Right lobe of liver (tissue), 6 donors: ENCODE results near the gene PATZ1. TPM values are rescaled to one million over a fixed set of nuclear protein-coding genes. Genes with fewer than 3 reads are reported as not detected.
A peak's percentile ranks its signal among the peaks of the same experiment; 100 is the strongest.

Source experiments
- ATAC-seq, 4 donors: fragments of 200-7000 bp; cut with Tn5 transposase; one replicate each; pipeline ENCODE4 v1.9.1; 2020; ENCODE audit warnings: mild to moderate bottlenecking in 4 of 4, moderate library complexity in 4 of 4
- DNase-seq, 3 donors: peaks; one replicate each; pipeline ENCODE4 v3.0.0-alpha.2; 2020
- H3K27ac ChIP-seq, 3 donors: fragments of 200-600 bp; one replicate each; pipeline ENCODE4 v1.8.0; 2022
- H3K27me3 ChIP-seq, 2 donors: fragments of 200-600 bp; one replicate each; pipeline ENCODE4 v1.8.0; 2022
- H3K36me3 ChIP-seq, 4 donors: fragments of 200-600 bp; sonication (generic) in 1 of 4; one replicate each; pipeline versions ENCODE4 v1.5.1 to v1.8.0; 2017 to 2022; ENCODE audit warnings: control low read depth in 1 of 4
- H3K4me1 ChIP-seq, 4 donors: fragments of 200-600 bp; sonication (generic) in 1 of 4; one replicate each; pipeline versions ENCODE4 v1.5.1 to v1.8.0; 2017 to 2022; ENCODE audit warnings: control low read depth in 1 of 4
- H3K4me3 ChIP-seq, 3 donors: fragments of 200-600 bp; one replicate each; pipeline ENCODE4 v1.8.0; 2022
- H3K9me3 ChIP-seq, 4 donors: fragments of 200-600 bp; sonication (generic) in 1 of 4; one replicate each; pipeline versions ENCODE4 v1.5.1 to v1.8.0; 2017 to 2022; ENCODE audit warnings: control low read depth in 1 of 4
- POLR2A ChIP-seq: fragments of 450-650 bp; IDR thresholded peaks from one replicate; pipeline ENCODE4 v1.6.1; 2017; ENCODE audit warnings: antibody characterized with exemption, mild to moderate bottlenecking
- WGBS: methylation state at CpG from one replicate; pipeline ENCODE4 v1.1.6; 2018; ENCODE audit warnings: low coverage, low lambda C conversion rate; ENCODE audit not compliant: insufficient coverage; ENCODE audit errors: missing lambda C conversion rate; 5-methylcytosine and 5-hydroxymethylcytosine counted together
- intact Hi-C, 2 donors: fragments of 100-400 bp; cut with DNase I; formaldehyde crosslinking; loops; one replicate each; pipeline versions ENCODE4 v1.11.2 to v1.14.1; 2022
- total RNA-seq, 6 experiments: library from RNA; depleted of rRNA in 2 of 6; stranded (reverse); fragments of >200 nt in 2 of 6; fragmentation: NEBNext Ultra II Directional in 3 of 6; extraction: Animal tissue kit (Norgen Biotek cat#: 25700) in 3 of 6; gene quantifications; one replicate each; pipeline versions ENCODE4 v1.1.0 to v1.2.4, GENCODE V29; 2016 to 2023
- TF ChIP-seq, protein P1 (sequence below), 4 donors: fragments of 200-600 bp in 3 of 4; fragments of 450-650 bp in 1 of 4; IDR thresholded peaks; one replicate each; pipeline versions ENCODE4 v1.5.1 to v1.8.0; 2016 to 2022; ENCODE audit warnings: antibody characterized with exemption in 4 of 4, mild to moderate bottlenecking in 2 of 4
- donor health status: DM: no; HTN: yes; CAD: no.
- donor health status: DM: no; HTN: no; CAD: no.
- donor health status: DM: no; HTN: no; CAD: no.
- donor health status: DM: no; HTN: yes; CAD: no.
- donor health status: DM: no; HTN: yes; CAD: no.

PATZ1 gene
- total RNA-seq, 6 experiments from 2014 or later = 7.4 to 18.8 (median 11.5) TPM

- TF ChIP-seq, protein P1, sequence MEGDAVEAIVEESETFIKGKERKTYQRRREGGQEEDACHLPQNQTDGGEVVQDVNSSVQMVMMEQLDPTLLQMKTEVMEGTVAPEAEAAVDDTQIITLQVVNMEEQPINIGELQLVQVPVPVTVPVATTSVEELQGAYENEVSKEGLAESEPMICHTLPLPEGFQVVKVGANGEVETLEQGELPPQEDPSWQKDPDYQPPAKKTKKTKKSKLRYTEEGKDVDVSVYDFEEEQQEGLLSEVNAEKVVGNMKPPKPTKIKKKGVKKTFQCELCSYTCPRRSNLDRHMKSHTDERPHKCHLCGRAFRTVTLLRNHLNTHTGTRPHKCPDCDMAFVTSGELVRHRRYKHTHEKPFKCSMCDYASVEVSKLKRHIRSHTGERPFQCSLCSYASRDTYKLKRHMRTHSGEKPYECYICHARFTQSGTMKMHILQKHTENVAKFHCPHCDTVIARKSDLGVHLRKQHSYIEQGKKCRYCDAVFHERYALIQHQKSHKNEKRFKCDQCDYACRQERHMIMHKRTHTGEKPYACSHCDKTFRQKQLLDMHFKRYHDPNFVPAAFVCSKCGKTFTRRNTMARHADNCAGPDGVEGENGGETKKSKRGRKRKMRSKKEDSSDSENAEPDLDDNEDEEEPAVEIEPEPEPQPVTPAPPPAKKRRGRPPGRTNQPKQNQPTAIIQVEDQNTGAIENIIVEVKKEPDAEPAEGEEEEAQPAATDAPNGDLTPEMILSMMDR (IDR thresholded peaks at IDR 0.05) = no peak
- TF ChIP-seq POLR2A = no peak
Observed at GRCh38 chr22:31332886-31333285, 13.3 kb downstream of the PATZ1 start.

GRCh38 chr22:31332010-31332409 lies 14.1 kb downstream of the PATZ1 start:
- TF ChIP-seq, protein P1 (IDR thresholded peaks at IDR 0.05) = no peak
- no peak for TF ChIP-seq POLR2A
- H3K27ac ChIP-seq = no peak overlapping the region
- no peaks in the 10 kb centered on the region for H3K27me3 ChIP-seq
- no peak for DNase-seq
- ATAC-seq = no peak
- intact Hi-C loops = no loop called here
- WGBS = 90% methylated on average over 2 of the region's 8 CpGs
- no peak overlapping the region for H3K4me3 ChIP-seq
- H3K9me3 ChIP-seq = no peaks in the 10 kb centered on the region
- peaks cover 0 to 44% (median 15%) of the 10 kb centered on the region in 4 donors for H3K36me3 ChIP-seq
- peaks cover 0 to 12% (median 0%) of the 10 kb centered on the region in 4 donors for H3K4me1 ChIP-seq

More at GRCh38 chr22:31332886-31333285, 13.3 kb downstream of the PATZ1 start:
- no peaks in the 10 kb centered on the region for H3K9me3 ChIP-seq
- peaks cover 0 to 12% (median 0%) of the 10 kb centered on the region in 4 donors for H3K4me1 ChIP-seq
- peaks cover 0 to 39% (median 16%) of the 10 kb centered on the region in 4 donors for H3K36me3 ChIP-seq
- H3K27me3 ChIP-seq = no peaks in the 10 kb centered on the region
- DNase-seq = no peak
- intact Hi-C loops = no loop called here
- ATAC-seq = no peak
- H3K27ac ChIP-seq = no peak overlapping the region
- WGBS = 55% methylated on average over 1 of the region's 1 CpG
- no peak overlapping the region for H3K4me3 ChIP-seq

- DNase-seq (peak in 1 of 3 donors; percentile 29), ATAC-seq (peak in 1 of 4 donors; percentile 76)
- H3K27me3 ChIP-seq = no peaks in the 10 kb centered on the region
- H3K4me3 ChIP-seq = no peak overlapping the region
- TF ChIP-seq, protein P1 (IDR thresholded peaks at IDR 0.05) = no peak
- no peak for TF ChIP-seq POLR2A
- peaks cover 0 to 49% (median 12%) of the 10 kb centered on the region in 4 donors for H3K36me3 ChIP-seq
- 95% methylated on average over 4 of the region's 9 CpGs for WGBS
- H3K4me1 ChIP-seq = peaks cover 0 to 9% (median 0%) of the 10 kb centered on the region in 4 donors
- H3K27ac ChIP-seq = no peak overlapping the region
- intact Hi-C loops = no loop called here
- no peaks in the 10 kb centered on the region for H3K9me3 ChIP-seq
Observed at GRCh38 chr22:31329453-31330215, 16.5 kb downstream of the PATZ1 start.

GRCh38 chr22:31329029-31329428 lies 17.1 kb downstream of the PATZ1 start:
- TF ChIP-seq POLR2A = no peak
- TF ChIP-seq, protein P1 (IDR thresholded peaks at IDR 0.05) = no peak
- H3K4me3 ChIP-seq = no peak overlapping the region
- intact Hi-C loops = no loop called here
- no peak overlapping the region for H3K27ac ChIP-seq
- H3K9me3 ChIP-seq = no peaks in the 10 kb centered on the region
- H3K36me3 ChIP-seq = peaks cover 0 to 48% (median 12%) of the 10 kb centered on the region in 4 donors
- DNase-seq = no peak
- H3K4me1 ChIP-seq = peaks cover 0 to 3% (median 0%) of the 10 kb centered on the region in 4 donors
- WGBS = 65% methylated on average over 2 of the region's 4 CpGs
- no peak for ATAC-seq
- no peaks in the 10 kb centered on the region for H3K27me3 ChIP-seq
